Urinary bladder (tissue), 4 donors: Measurements from ENCODE around the gene SWAP70. TPM values are rescaled to one million over a fixed set of nuclear protein-coding genes. Genes with fewer than 3 reads are reported as not detected.

Source experiments
- DNase-seq: peaks from one replicate; pipeline ENCODE4 v3.0.0-alpha.2; 2015; ENCODE audit errors: extremely low spot score
- H3K27ac ChIP-seq: one replicate; pipeline ENCODE4 v1.5.1; 2013; ENCODE audit warnings: low read depth, mild to moderate bottlenecking, moderate library complexity
- H3K36me3 ChIP-seq: one replicate; pipeline ENCODE4 v1.6.1; 2013; ENCODE audit warnings: mild to moderate bottlenecking, moderate library complexity; ENCODE audit not compliant: insufficient read depth
- H3K4me1 ChIP-seq: one replicate; pipeline ENCODE4 v1.6.1; 2013; ENCODE audit warnings: mild to moderate bottlenecking, moderate library complexity; ENCODE audit not compliant: insufficient read depth
- H3K4me3 ChIP-seq: one replicate; pipeline ENCODE4 v1.5.1; 2013; ENCODE audit warnings: low read depth, low read length
- WGBS: extraction: QIAGEN DNeasy Blood & Tissue Kit; methylation state at CpG from one replicate; pipeline ENCODE4 v1.1.7; 2013; 5-methylcytosine and 5-hydroxymethylcytosine counted together
- polyA plus RNA-seq: library from polyadenylated mRNA; stranded (reverse); fragments of 200-250 nt; gene quantifications from one replicate; pipeline ENCODE4 v1.2.3, GENCODE V29; 2013
- total RNA-seq: library from RNA; depleted of rRNA; stranded (reverse); fragments of >200 nt; gene quantifications from one replicate; pipeline ENCODE4 v1.2.3, GENCODE V29; 2014
- donor health status: healthy with polysubstance abuse.
- donor health status: healthy.

The SWAP70 gene
- total and polyA plus RNA-seq, 2 donors: 21.3 to 35.3 TPM

DNA sequence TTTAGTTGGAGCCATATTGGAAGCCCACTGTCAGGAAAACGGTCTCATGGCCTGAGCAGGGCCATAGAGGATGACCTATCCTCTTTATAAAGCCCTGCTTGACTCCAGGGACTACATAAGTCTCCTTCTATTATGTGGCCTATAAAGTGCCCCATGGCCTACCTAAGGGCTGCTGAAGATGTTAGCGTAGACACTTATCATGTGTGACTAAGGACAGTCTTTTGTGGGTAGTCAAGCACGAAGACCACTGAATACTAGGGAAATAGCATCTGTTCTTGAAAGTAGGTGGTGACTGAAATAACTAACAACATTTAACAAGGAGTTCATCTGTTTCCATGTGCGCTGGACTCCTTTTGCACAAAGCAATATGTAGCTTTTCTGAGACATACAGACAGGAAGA, 117.1 kb downstream of the SWAP70 start:
- WGBS: 95% methylated on average over 4 of the region's 4 CpGs
- DNase-seq: no peak
- Histone ChIP-seq H3K4me1 (no peaks in the 10 kb centered on the region), H3K36me3 (peaks cover 2% of the 10 kb centered on the region), H3K27ac (no peak overlapping the region), H3K4me3 (no peak overlapping the region)

DNA sequence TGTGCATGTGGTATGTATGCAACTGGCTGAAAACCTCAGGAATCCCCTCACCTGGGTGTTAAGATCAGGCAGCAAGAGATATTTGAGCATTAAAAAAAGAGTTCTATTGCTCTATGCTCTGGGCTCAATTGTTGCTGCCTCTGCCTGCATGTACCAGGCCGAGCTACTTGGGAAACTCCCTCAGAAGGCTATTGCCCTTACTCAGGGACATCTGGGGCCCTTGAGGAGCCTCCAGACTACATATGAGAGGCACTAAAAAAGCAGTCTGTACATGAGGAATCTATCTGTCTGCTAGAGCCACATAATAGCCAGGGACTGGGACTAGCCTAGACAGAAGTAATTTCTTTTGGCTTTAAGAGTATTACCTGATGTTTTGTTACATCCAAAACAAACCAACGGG, 120.1 kb downstream of the SWAP70 start:
- DNase-seq: no peak
- WGBS: 84% methylated on average over 2 of the region's 2 CpGs
- no peaks in the 10 kb centered on the region for H3K4me1 ChIP-seq
- H3K27ac ChIP-seq: no peak overlapping the region
- H3K36me3 ChIP-seq: peaks cover 2% of the 10 kb centered on the region
- no peak overlapping the region for H3K4me3 ChIP-seq

DNA sequence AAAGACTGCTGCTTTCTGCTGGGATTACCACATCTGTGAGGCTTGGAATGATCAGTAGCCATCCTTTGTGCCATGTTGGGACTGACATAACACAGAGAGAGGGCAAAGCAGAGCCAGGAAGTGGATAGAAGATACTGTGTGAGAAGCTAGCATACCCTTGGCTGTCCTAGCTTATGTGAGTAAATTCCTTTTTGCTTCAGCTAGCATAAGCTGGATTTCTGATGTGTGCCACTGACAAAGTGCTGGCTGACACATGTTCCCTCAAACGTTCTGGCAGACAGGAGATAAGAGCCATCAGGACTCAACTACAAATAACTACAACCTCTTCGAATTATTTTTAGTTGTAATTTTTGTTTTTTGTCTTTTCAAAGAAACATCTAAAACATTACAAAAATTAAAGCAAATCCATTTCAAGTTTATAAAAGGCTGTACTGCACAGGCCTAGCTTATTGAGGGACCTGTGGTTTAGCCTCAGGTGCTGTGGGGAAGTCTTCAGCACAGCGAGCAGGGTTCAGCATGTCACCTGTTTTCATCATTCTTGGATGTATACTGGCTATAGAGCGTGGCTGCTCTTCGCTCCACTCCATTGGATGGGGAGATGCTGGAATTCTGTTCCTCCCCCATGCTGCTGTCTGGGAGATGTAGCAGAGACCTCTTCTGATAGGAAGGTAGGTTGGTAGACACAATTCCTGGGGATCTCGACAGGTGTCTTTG, 120.9 kb downstream of the SWAP70 start:
- Histone ChIP-seq H3K4me3 (no peak overlapping the region), H3K36me3 (peaks cover 2% of the 10 kb centered on the region), H3K27ac (no peak overlapping the region), H3K4me1 (no peaks in the 10 kb centered on the region)
- WGBS: 72% methylated on average over 6 of the region's 6 CpGs
- no peak for DNase-seq

DNA sequence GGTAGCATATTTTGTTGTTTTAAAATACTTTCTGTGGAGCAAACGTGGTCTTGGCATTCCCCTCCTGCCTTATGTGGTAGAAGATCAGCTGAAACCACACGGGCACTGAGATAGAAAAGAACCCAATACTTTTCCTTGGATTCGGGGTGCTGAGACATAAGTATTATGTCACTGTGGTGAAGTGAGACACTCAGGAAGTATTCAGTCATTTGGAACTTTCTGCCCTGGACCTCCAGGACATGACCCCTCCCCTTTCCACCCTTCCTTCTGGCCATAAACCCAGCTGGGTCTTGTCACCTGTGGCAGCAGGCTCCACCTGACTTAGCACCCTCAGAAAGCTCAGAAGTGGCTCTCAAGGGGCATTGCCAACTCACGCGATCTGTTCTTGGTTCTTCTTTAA, 123.4 kb downstream of the SWAP70 start:
- no peak overlapping the region for H3K27ac ChIP-seq
- 88% methylated on average over 5 of the region's 5 CpGs for WGBS
- H3K36me3 ChIP-seq: no peaks in the 10 kb centered on the region
- H3K4me1 ChIP-seq: no peaks in the 10 kb centered on the region
- no peak overlapping the region for H3K4me3 ChIP-seq
- no peak for DNase-seq

DNA sequence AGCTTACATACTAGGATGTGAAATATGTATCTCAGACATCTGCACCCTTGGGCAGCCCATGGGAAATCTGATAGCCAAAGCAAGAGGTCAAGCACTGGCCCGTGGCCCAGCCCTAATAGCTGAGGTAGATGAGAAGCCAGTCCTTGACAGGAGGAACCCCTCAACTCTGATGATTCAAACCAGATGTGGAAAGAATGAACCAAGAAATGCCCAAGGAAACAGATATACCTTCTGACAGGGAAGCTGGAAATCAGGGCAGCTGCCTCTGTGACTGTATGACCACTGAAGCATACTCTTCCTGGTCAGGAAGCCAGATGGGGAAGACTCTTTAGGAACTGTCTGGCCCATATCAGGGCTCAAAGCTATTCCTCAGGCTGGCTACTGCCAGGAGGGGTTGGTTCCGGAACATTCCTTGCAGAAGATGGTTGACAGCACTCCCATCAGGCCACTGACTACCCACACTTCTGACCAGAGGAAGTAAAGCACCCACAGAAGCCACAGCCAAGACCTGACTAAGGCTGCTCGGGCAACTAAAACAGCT, 124.2 kb downstream of the SWAP70 start:
- Histone ChIP-seq H3K4me1 (no peaks in the 10 kb centered on the region), H3K27ac (no peak overlapping the region), H3K36me3 (no peaks in the 10 kb centered on the region), H3K4me3 (no peak overlapping the region)
- WGBS: 68% methylated on average over 3 of the region's 3 CpGs
- DNase-seq: no peak

DNA sequence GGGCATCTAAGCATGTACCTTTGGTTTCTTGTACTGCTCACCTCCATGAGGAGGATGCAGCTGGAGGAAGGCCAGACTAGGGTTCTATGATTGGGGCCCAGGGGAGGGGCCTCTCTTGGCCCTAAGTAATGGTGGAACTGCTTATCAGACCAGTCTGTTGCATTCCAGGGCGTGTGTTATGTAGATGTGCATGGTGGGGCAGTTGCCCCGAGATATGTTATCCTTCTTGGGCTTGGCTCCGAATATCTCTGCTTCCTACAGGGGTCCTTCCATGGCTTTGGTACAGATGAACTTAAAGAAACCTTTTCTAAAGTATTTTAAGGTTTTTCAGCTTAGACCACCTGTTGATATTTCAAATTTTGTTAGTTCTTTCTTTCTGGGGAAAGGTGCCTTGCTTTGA, 126.0 kb downstream of the SWAP70 start:
- H3K27ac ChIP-seq: no peak overlapping the region
- no peaks in the 10 kb centered on the region for H3K4me1 ChIP-seq
- no peak for DNase-seq
- 95% methylated on average over 3 of the region's 3 CpGs for WGBS
- no peaks in the 10 kb centered on the region for H3K36me3 ChIP-seq
- no peak overlapping the region for H3K4me3 ChIP-seq

DNA sequence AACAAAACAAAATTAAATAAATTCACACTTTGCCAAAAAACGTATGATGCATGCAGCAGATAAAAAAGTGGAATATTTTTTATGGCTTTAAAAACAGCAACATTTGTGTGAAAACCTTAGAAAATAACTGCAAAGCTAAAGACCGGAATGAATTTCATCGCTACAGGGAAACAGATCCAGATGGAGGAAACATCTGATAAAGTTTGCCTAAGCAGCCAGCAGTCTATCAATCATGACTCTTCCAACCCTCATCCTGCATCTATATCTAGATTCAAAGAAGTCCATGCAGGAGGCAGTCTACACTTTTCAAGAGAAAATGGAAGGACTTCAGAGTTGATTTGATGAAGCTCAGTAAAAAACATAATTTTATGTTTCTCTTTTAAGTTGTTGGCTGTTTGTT, 126.8 kb downstream of the SWAP70 start:
- 73% methylated on average over 3 of the region's 3 CpGs for WGBS
- no peak overlapping the region for H3K27ac ChIP-seq
- no peak overlapping the region for H3K4me3 ChIP-seq
- DNase-seq: no peak
- no peaks in the 10 kb centered on the region for H3K4me1 ChIP-seq
- H3K36me3 ChIP-seq: no peaks in the 10 kb centered on the region

DNA sequence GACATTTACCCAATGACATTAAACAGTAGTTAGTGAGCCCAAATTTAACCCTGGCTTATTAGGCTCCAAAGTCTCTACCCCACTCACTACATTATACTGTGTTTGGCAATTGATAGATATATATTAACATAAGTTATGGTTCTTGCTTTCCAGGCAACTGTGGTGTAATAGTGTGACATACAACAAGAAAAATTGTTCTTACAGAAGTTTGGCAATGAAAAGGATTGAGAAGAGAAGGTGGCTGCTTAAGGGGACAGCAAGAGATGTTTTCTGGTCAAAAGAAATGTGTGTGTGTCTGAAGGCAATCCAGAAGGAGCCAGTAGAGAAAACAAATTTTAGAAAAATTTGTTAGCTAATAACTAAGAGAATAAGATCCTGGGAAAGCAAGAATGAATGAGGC, 132.4 kb downstream of the SWAP70 start:
- no peak overlapping the region for H3K4me3 ChIP-seq
- DNase-seq: no peak
- H3K4me1 ChIP-seq: no peaks in the 10 kb centered on the region
- no peak overlapping the region for H3K27ac ChIP-seq
- H3K36me3 ChIP-seq: no peaks in the 10 kb centered on the region

DNA sequence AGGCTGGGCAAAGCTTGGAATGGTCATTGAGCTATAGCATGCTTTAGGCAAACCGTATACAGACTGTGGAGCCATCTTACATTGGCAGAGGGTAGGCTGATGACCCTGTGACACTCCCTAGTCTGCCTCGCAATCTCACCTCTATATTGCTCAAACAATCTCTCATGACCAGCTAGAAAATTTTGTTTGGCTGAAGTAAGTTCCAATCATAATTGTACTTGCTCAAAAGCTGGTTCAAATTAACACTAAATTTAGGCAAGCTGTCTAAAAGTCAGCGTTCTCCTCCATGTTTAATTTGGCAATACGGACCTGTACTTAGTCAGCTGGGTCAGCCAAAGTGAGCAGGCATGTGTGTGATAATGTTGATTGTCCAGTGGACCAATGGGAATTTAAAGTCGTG, 133.0 kb downstream of the SWAP70 start:
- Histone ChIP-seq H3K36me3 (no peaks in the 10 kb centered on the region), H3K27ac (no peak overlapping the region), H3K4me3 (no peak overlapping the region), H3K4me1 (no peaks in the 10 kb centered on the region)
- 89% methylated on average over 5 of the region's 5 CpGs for WGBS
- DNase-seq: no peak

DNA sequence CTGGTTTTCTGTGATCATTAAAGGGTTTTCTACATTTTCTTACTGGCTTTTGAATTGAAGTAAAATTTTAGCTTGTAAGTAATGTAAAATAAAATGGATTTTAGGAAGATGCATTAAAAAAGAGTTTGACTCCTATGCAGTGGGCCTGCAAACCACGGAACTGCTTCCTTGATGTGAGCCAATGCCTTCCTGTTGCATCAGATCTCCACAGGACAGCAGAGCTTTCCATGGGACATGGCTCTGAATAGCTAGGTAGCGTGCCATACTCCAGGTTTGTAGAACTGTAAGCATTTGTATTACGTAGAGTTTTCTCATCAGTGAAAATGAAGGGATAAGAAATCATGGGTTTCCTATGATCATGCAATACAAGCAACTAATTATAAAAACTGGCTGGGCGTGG, 133.4 kb downstream of the SWAP70 start:
- Histone ChIP-seq H3K27ac (no peak overlapping the region), H3K4me1 (no peaks in the 10 kb centered on the region), H3K36me3 (no peaks in the 10 kb centered on the region), H3K4me3 (no peak overlapping the region)
- no peak for DNase-seq
- 96% methylated on average over 4 of the region's 4 CpGs for WGBS

DNA sequence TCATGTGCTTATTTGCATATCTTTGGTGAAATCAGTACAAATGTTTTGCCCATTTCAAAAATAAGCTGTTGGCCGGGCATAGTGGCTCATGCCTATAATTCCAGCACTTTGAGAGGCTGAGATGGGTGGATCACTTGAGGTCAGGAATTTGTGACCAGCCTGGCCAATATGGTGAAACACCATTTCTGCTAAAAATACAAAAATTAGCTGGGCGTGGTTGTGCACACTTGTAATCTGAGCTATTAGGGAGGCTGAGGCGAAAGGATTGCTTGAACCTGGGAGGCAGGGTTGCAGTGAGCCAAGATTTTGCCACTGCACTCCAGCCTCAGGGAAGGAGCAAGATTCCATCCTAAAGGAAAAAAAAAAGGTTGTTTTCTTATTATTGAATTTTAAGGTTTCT, 136.0 kb downstream of the SWAP70 start:
- DNase-seq: no peak
- Histone ChIP-seq H3K36me3 (no peaks in the 10 kb centered on the region), H3K4me1 (no peaks in the 10 kb centered on the region), H3K27ac (no peak overlapping the region), H3K4me3 (no peak overlapping the region)
- 92% methylated on average over 3 of the region's 3 CpGs for WGBS

DNA sequence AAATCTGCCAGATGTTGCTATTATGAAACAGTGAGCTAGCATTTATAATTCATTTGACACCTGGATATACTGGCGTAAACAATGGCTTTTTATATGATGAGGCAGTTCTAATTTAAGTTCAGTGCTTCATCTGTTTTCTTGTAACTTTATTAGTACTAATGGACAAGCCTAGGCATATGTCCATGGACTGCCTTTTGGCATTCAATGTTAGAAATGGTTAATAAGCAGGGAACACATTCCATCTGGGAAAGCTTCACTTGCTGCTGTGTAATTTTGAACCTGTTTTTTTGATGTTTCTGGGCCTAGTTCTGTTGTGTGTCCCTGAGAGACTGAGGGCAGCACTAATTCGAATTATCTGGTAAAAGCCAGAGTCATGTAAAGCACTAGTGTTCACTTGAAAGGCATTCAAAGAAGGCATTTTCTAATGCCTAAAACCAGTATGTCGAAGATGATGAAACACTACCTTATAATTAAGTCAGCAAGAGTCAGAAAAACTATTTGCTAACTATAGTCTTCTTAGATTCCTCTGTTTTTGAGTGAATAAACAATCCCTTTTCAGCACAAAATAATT, 138.5 kb downstream of the SWAP70 start:
- H3K36me3 ChIP-seq: no peaks in the 10 kb centered on the region
- DNase-seq: peak; percentile 32
- no peak overlapping the region for H3K4me3 ChIP-seq
- H3K4me1 ChIP-seq: no peaks in the 10 kb centered on the region
- 27% methylated on average over 3 of the region's 3 CpGs for WGBS
- H3K27ac ChIP-seq: peak overlapping the region; percentile 2
